GM18507 (cell line): ENCODE results near the gene CCN2.

Experiments
- DNase-seq: peaks from one replicate; pipeline ENCODE4 v3.0.0; 2011; ENCODE audit warnings: low read depth; ENCODE audit not compliant: insufficient read length; ENCODE audit errors: extremely low spot score
- FAIRE-seq: peaks from 2 replicates; lab custom pipeline; 2011; peaks lifted over from hg19 to GRCh38; lab: Jason Lieb, UNC

Gene CCN2, protein sequence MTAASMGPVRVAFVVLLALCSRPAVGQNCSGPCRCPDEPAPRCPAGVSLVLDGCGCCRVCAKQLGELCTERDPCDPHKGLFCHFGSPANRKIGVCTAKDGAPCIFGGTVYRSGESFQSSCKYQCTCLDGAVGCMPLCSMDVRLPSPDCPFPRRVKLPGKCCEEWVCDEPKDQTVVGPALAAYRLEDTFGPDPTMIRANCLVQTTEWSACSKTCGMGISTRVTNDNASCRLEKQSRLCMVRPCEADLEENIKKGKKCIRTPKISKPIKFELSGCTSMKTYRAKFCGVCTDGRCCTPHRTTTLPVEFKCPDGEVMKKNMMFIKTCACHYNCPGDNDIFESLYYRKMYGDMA

DNA sequence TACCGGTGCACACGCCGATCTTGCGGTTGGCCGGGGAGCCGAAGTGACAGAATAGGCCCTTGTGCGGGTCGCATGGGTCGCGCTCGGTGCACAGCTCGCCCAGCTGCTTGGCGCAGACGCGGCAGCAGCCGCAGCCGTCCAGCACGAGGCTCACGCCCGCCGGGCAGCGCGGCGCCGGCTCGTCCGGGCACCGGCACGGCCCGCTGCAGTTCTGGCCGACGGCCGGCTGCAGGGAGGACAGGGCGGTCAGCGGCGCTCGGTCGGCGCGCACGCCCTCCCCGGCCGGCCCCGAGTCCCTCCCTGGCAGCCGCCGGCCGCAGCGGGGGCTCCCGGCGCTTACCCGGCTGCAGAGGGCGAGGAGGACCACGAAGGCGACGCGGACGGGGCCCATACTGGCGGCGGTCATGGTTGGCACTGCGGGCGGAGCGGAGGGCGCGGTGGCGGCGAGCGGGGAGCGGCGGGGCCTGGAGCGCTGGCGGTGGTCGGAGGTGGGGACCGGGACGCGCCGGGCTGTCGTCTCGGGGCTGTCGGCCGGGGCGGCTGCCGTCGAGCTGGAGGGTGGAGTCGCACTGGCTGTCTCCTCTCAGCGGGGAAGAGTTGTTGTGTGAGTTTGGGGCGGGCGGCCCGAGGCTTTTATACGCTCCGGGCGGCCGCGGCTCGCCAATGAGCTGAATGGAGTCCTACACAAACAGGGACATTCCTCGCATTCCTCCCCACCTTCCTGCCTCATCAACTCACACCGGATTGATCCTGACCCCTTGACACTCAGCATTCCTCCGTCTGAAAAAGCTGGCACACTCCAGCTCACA is at the start of gene CCN2:
CCN2 (minus strand) TSS at position 606 of the 809 bp plus-strand sequence; CDS start at position 406, 200 bp downstream.
- no peak for FAIRE-seq
- DNase-seq, result no peak

DNA sequence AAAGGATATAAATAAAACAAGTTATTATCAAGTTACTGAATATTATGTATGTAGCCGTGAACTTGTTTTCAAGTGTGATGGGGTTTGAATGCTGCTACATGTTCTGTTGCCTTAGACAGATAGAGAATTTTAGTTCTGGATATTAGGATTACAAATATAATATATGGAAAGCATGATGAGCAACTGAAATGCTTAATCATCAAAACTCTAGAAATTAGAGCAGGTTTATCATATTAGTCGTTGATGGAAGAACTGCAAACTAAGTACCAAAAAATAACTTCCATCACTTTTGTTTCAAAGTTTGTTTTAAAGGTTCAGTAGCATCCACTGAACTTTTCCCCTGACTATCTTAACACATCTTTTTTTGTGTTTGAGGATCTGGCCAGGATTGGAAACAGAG is 49.1 kb upstream of the CCN2 start:
- FAIRE-seq, result no peak

GRCh38 chr6:131999545-132000146 is 48.5 kb upstream of the CCN2 start:
- FAIRE-seq, result no peak

More for the DNA sequence above, 49.1 kb upstream of the CCN2 start:
- no peak for DNase-seq

DNA sequence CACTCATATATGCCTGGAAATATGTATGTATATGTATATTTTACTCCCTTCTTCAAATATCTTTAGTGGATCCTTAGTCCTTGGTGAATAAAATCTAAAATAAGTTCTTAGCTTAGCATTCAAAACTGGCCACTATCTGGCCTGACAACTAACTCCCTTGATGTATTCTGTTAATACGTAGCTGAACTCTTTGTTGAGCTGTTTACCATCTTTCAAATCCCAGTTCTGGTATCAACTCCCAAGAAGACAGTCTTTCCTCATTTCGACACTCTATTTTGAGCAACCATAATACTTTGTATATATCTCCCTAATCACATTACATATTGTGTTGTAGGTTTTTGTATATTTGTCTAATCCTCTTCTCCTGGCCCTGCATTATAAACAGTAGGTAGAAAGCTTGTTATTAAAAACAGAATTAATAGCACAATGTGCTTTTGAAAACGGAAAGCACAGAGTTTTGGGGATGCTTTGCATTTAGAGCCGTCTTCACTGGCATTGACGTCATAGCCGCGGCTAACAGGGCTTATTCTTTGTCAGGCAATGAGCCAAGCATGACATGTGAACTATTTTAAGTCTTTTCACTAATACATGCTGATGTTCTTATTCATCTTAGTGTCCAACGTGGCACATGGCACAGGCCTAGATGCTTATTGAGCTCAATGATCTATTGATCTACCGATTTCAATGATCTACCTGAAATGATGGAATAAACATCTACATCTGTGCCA is 47.2 kb upstream of the CCN2 start:
- FAIRE-seq, result no peak
- DNase-seq, result no peak

More at GRCh38 chr6:131999545-132000146, 48.5 kb upstream of the CCN2 start:
- no peak for DNase-seq

DNA sequence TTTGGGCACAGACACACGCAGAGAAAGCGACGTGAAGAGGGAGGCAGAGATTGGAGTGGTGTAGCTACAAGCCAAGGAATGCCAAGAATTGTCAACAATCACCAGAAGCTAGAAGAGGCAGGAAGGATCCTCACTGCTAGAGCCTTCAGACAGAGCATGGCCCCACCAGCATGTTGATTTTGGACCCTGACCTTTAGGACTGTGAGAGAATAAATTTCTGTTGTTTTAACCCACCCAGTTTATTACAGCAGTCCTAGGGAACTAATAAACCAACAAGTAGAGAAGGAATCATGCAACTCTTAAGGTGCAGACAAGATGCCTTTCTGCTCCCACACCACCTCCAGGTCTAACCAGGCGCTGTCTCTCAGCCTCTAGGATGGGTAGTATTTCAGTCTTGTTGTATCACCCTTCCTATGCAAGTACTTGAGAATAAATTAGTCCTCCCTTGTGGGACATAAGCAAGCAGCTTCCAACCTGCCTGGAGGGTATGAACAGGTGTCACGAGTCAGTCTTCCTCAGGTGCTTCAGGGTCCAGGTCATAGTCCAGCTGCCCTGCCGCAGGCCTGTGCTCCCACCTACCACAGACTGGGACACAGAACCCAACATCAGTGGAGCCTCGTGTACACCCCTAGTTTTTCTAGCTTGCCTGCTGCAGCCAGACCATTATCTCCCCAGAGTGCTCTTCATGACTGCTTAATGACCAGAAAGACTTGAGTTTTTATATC is 46.4 kb upstream of the CCN2 start:
- no peak for DNase-seq

DNA sequence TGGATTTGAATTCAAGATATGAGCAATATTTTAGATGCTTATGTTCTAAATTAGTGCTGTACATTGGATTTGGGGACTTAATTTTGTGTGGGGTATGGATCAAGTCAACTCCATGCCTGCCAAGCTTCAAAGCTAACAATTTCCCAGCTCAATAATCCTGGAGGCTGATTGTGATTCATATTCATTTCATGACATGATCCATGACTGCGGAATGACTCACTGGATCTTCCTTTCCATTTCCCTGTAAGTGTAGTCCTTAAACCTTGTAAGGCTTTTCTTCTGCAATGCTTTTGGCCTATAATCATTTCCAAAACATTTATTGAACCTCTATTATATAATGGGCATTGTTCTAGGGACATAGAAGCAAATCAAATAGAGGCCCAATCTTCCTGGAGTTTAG is 44.7 kb upstream of the CCN2 start:
- DNase-seq, result no peak
- FAIRE-seq, result no peak

More for the DNA sequence above, 46.4 kb upstream of the CCN2 start:
- no peak for FAIRE-seq

DNA sequence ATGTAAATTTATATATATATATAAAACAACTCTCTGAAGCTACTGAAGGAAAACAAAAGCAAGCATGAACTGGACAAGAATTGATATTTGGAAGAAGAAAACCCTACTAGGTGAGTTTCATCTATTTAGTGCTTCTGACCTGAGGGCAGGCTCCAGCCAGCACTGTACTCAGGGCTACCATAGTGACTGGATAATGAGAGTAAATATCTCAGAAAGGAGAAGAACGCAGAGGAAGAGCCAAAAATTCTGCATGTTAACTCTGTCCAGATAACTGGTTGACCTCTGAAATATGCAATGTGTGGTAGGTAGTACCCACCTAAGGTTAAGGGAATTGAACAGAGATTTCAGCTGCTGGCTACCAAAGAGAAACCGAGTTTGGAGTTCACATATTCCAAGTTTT is 41.4 kb upstream of the CCN2 start:
- FAIRE-seq, result no peak
- no peak for DNase-seq

GRCh38 chr6:131989036-131989435 is 37.9 kb upstream of the CCN2 start:
- FAIRE-seq (no peak), DNase-seq (no peak)

DNA sequence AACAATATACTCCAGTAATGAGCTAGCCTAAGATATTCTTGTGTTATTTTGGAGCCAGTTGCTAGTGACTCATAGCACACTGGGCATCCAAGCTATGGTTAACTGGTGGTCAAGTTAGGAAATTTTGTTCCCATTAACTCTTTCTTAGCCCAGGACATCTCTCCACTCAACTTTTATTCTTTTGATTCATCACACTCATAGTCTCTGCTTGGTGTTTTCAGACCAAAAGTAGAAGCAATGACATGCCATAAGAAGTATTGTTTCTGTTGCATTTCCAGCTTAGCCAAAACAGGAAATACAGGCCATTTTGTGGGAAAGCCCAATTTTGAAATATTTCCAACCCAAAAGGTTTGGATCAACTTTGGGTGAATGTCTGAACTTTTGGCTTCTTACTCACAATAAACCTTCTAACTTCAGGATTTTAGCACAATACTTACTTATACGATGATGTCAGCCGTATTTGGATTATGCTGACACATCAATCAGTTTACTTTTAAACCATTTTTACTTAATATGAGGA is 31.6 kb upstream of the CCN2 start:
- DNase-seq, result no peak
- no peak for FAIRE-seq

DNA sequence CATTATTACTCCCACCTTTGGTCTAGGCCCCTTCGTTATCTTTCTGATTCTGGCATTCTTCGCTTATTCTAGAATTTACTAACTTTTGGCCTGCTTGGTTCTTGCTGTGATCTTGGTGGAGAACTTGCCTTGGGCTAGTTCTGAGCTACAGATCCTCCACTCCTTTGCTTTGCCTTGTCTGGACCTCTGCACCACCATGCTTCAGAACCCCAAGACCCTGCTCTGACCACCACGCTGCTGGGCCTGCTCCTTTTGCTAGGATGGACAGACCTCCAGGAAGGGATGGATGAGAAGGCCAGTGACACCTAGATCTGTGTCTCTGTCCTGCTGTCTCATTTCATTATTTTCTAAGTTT is 30.4 kb upstream of the CCN2 start:
- FAIRE-seq (no peak), DNase-seq (no peak)

GRCh38 chr6:131980791-131981623 is 29.8 kb upstream of the CCN2 start:
- FAIRE-seq (no peak), DNase-seq (no peak)

DNA sequence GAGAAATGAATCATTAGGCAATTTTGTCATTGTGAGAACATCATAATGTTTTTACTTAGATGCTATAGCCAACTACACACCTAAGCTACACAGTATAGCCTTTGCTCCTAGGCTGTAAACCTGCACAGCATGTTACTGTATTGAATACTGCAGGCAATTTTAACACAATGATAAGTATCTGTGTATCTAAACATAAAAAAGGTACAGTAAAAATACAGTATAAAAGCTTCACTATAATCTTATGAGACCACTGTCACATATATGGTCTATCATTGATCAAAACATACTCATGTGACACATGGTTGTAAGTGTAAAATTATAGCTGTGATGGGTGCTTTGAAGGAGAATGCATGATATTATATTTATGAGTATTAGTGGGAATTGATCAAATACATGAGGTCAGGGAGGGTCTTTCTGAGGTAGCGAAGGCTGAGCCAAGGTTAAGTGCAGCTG is 29.2 kb upstream of the CCN2 start:
- DNase-seq, result no peak
- no peak for FAIRE-seq

- DNase-seq, result no peak
- no peak for FAIRE-seq
Measured at GRCh38 chr6:131979515-131980337, 28.6 kb upstream of the CCN2 start.

DNA sequence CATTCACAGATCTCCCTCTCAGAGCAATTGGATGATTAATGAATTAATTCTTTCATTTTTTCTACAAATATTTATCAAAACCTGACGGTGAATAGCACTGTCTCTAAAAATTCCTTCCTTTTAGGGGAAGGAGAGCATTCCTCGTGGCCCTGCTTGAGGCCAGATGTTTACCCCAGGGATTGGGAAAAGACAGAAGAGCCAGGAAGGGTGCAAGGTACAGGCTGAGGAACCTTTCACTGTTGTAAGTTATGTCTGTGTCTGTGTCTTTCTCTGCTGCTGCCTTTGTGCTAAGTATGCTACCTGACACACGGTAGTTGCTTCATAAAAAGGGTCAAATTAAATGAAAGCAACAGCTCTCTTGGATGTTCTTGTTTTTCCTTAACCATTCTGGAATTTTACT is 27.4 kb upstream of the CCN2 start:
- DNase-seq (no peak), FAIRE-seq (no peak)

DNA sequence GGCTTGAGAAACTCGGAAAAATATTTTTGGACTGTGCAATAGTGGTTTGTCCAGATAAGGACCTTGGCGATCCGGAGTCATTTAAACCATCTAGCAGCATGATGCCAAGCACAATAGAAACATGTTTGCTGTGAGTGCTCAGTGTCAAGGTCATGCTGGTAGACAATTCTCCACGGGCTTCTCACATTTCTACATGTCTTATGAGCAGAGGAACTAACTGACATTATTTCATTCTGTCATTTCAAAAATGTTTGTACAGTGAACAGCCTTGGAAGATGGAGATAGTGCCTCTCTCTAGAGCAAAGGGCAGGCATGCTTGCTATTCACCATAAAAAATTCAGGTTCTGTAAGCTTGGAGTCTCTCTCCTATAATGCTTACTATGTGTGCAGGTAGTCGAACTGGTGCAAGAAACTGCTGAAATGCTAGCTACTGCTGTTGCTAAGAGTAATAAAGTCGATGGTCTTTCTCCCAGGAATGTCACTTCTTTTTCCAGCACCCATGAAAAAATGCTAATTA is 25.4 kb upstream of the CCN2 start:
- FAIRE-seq, result no peak
- DNase-seq, result no peak

DNA sequence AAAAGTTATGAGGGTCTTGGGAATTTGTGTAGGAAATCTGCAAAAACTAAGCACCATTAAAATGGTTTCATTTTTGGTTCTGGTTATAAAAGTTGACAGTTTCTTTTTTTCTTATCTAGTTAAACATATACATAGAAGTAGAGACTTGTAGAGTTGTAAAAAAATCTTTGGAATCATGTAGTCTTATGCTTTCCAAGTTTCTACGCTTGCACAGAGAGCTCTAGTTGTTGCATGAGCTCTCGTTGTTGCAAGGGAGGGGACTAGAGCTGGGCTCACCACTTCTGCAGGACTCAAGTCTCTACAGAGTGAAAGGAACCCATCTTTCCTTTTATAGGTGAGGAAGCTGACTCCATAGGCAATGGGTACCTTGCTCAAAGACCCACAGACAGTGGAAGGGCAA is 21.6 kb upstream of the CCN2 start:
- no peak for DNase-seq
- FAIRE-seq, result no peak
